Body of pancreas (tissue), 4 donors: ENCODE data around the gene CLEC16A. TPM values are rescaled to one million over a fixed set of nuclear protein-coding genes. Genes with fewer than 3 reads are reported as not detected.

Experiments used
- ATAC-seq: fragments of 150-250 bp; one replicate; pipeline ENCODE4 v1.9.1; 2016
- DNase-seq, 4 donors: peaks; one replicate each; pipeline ENCODE4 v3.0.0-alpha.2; 2019
- H3K27ac ChIP-seq, 4 donors: fragments of 200-600 bp; sonication (generic); 1 replicate in 3 of 4; 2 replicates in 1 of 4; pipeline versions ENCODE4 v1.5.1 to v1.6.1; 2016 to 2019; ENCODE audit warnings: mild to moderate bottlenecking in 1 of 4, mixed read lengths in 1 of 4, moderate library complexity in 1 of 4
- H3K27me3 ChIP-seq, 2 donors: fragments of 200-600 bp; sonication (generic); one replicate each; pipeline ENCODE4 v1.6.0; 2016; ENCODE audit warnings: mild to moderate bottlenecking in 1 of 2
- H3K36me3 ChIP-seq, 2 donors: fragments of 200-600 bp; sonication (generic); replicated peaks in 1 of 2; 2 replicates each; pipeline ENCODE4 v1.5.1; 2016; ENCODE audit warnings: low read depth in 2 of 2; ENCODE audit not compliant: insufficient read depth in 1 of 2
- H3K4me1 ChIP-seq: fragments of 200-600 bp; sonication (generic); one replicate; pipeline ENCODE4 v1.6.0; 2016
- H3K4me3 ChIP-seq, 2 donors: fragments of 200-600 bp; sonication (generic); 1 replicate in 1 of 2; 2 replicates in 1 of 2; pipeline ENCODE4 v1.5.1; 2016 to 2019
- H3K9me3 ChIP-seq, 3 donors: fragments of 200-600 bp; sonication (generic); 1 replicate in 2 of 3; 2 replicates in 1 of 3; pipeline ENCODE4 v1.5.1; 2016
- CTCF ChIP-seq, 7 experiments: fragments of 450-650 bp in 4 of 7; fragments of 200-600 bp in 3 of 7; sonication (generic) in 3 of 7; IDR thresholded peaks; one replicate each; pipeline ENCODE4 v1.5.1; 2016 to 2019; ENCODE audit warnings: antibody characterized with exemption in 7 of 7
- POLR2A ChIP-seq, 3 donors: fragments of 450-650 bp; IDR thresholded peaks; one replicate each; pipeline ENCODE4 v1.6.1; 2016; ENCODE audit warnings: antibody characterized with exemption in 3 of 3, mild to moderate bottlenecking in 2 of 3
- WGBS, 2 donors: methylation state at CpG; one replicate each; pipeline ENCODE4 v1.1.5; 2017; 5-methylcytosine and 5-hydroxymethylcytosine counted together
- intact Hi-C: fragments of 100-400 bp; cut with DNase I; formaldehyde crosslinking; loops from one replicate; pipeline ENCODE4 v1.15.1; 2023
- total RNA-seq, 2 donors: library from RNA; depleted of rRNA; stranded (reverse); fragments of >200 nt; gene quantifications; one replicate each; pipeline ENCODE4 v1.1.0, GENCODE V29; 2016

Gene CLEC16A
- total RNA-seq, 2 donors from 2014 or later = 15.0 to 21.4 TPM

DNA sequence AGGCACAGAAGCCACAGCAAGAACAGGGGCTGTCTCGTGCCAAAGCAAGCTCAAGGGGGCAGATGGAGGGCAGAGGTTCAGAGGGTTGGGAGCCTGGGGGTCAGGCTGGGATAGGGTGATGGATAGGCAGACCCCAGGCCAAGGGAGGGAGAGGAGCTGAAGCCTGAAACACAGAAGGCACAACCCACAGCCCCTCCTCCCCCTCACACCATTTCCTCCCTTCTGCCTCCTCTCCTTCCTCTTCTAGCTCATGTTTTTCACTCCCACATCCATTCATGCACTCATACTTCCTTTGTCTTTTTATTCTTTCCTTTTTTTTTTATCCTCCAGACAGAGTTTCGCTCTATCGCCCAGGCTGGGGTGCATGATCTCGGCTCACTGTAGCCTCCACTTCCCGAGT is 250.5 kb downstream of the CLEC16A start:
- Histone ChIP-seq H3K4me3 (no peak overlapping the region), H3K4me1 (no peaks in the 10 kb centered on the region), H3K36me3 (no peaks in the 10 kb centered on the region), H3K27ac (no peak overlapping the region), H3K9me3 (no peaks in the 10 kb centered on the region), H3K27me3 (no peaks in the 10 kb centered on the region)
- TF ChIP-seq CTCF (IDR thresholded peaks at IDR 0.05) (no peak), POLR2A (IDR thresholded peaks at IDR 0.05) (no peak)
- ATAC-seq = no peak
- no peak for DNase-seq
- 83 to 91% methylated on average over 5 of the region's 5 CpGs for WGBS, 2 donors
- intact Hi-C loops = no loop called here

DNA sequence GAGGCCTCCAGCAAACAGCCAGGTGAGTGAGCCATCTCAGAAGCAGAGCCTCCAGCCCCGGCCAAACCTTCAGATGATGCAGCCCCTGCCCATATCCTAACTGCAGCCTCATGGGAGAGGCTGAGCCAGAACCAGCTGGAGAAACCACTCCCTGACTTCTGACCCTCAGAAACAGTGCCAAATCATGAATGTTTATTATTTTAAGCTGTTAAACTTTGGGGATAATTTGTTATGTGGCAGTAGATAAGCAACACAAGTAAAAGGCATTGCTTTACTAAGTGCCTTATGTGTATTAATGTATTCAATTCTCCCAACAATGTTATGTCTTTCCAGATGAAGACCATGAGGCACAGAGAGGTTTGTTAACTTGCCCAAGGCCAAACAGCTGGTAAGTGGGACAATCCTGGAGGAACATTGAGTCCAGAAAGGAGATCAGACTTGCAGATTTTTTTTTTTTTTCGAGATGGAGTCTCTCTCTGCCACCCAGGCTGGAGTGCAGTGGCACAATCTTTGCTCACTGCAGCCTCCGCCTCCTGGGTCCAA is 252.0 kb downstream of the CLEC16A start:
- no peak overlapping the region for H3K27ac ChIP-seq
- 69 to 73% methylated on average over 3 of the region's 3 CpGs for WGBS, 2 donors
- TF ChIP-seq CTCF (IDR thresholded peaks at IDR 0.05) (no peak), POLR2A (IDR thresholded peaks at IDR 0.05) (no peak)
- H3K9me3 ChIP-seq = no peaks in the 10 kb centered on the region
- H3K27me3 ChIP-seq = no peaks in the 10 kb centered on the region
- DNase-seq = no peak
- no peaks in the 10 kb centered on the region for H3K36me3 ChIP-seq
- H3K4me1 ChIP-seq = no peaks in the 10 kb centered on the region
- no peak overlapping the region for H3K4me3 ChIP-seq
- no peak for ATAC-seq
- intact Hi-C loops = no loop called here

- no peak for TF ChIP-seq POLR2A (IDR thresholded peaks at IDR 0.05)
- TF ChIP-seq CTCF (IDR thresholded peaks at IDR 0.05) = no peak
- Histone ChIP-seq H3K36me3 (no peaks in the 10 kb centered on the region), H3K27me3 (no peaks in the 10 kb centered on the region), H3K4me1 (no peaks in the 10 kb centered on the region), H3K9me3 (no peaks in the 10 kb centered on the region), H3K27ac (no peak overlapping the region), H3K4me3 (no peak overlapping the region)
- intact Hi-C loops = no loop called here
- DNase-seq (no peak), ATAC-seq (no peak)
- 79 to 83% methylated on average over 5 of the region's 5 CpGs for WGBS, 2 donors
Observed at GRCh38 chr16:11198375-11198774, 254.0 kb downstream of the CLEC16A start.

- Histone ChIP-seq H3K4me3 (no peak overlapping the region), H3K4me1 (no peaks in the 10 kb centered on the region), H3K36me3 (no peaks in the 10 kb centered on the region), H3K27ac (no peak overlapping the region), H3K27me3 (no peaks in the 10 kb centered on the region), H3K9me3 (no peaks in the 10 kb centered on the region)
- TF ChIP-seq CTCF (IDR thresholded peaks at IDR 0.05) = no peak
- no peak for TF ChIP-seq POLR2A (IDR thresholded peaks at IDR 0.05)
- WGBS, 2 donors = 64 to 100% methylated on average over 2 to 8 of the region's 8 CpGs
- no peak for ATAC-seq
- DNase-seq = no peak
- intact Hi-C loops = no loop called here
Observed at GRCh38 chr16:11198828-11199227, 254.5 kb downstream of the CLEC16A start.

- ATAC-seq = no peak
- Histone ChIP-seq H3K9me3 (no peaks in the 10 kb centered on the region), H3K36me3 (no peaks in the 10 kb centered on the region), H3K4me1 (peaks cover 3% of the 10 kb centered on the region), H3K27me3 (no peaks in the 10 kb centered on the region), H3K4me3 (no peak overlapping the region), H3K27ac (no peak overlapping the region)
- no peak for DNase-seq
- intact Hi-C loops = no loop called here
- no peak for TF ChIP-seq POLR2A (IDR thresholded peaks at IDR 0.05)
- no peak for TF ChIP-seq CTCF (IDR thresholded peaks at IDR 0.05)
- 90 to 94% methylated on average over 10 of the region's 10 CpGs for WGBS, 2 donors
Observed at GRCh38 chr16:11200592-11200991, 256.2 kb downstream of the CLEC16A start.
